GM12878 (cell line): Measurements from ENCODE around the gene SLC30A7. TPM values are rescaled to one million over a fixed set of nuclear protein-coding genes. Genes with fewer than 3 reads are reported as not detected.

Experiments
- ATAC-seq: fragments of 200-7000 bp; cut with Tn5 transposase; 3 replicates; pipeline ENCODE4 v1.9.1; 2020; ENCODE audit warnings: mild to moderate bottlenecking, moderate library complexity
- BruUV-seq: library from RNA; stranded (reverse); fragments of 400-500 nt; replicated peaks from 2 replicates; lab custom pipeline; 2021; lab: Mats Ljungman, UMichigan
- CTCF ChIA-PET: fragments of 300-600 bp; sonication (Branson Sonifier 250); formaldehyde crosslinking; extraction: SDS; loops from one replicate; lab custom pipeline; 2021; ENCODE audit warnings: inconsistent platforms; lab: Yijun Ruan, JAX
- POLR2A ChIA-PET: fragments of 350-600 bp; formaldehyde crosslinking; extraction: SDS; loops from one replicate; lab custom pipeline; 2021; ENCODE audit warnings: inconsistent platforms; lab: Charles Lee
- RAD21 ChIA-PET: fragments of 300-600 bp; sonication (Branson Sonifier 250); formaldehyde crosslinking; loops from one replicate; lab custom pipeline; 2023; ENCODE audit warnings: antibody characterized with exemption; ENCODE audit not compliant: unreplicated experiment; lab: Charles Lee
- SMC1A ChIA-PET: fragments of 300-600 bp; sonication (Branson Sonifier 250); formaldehyde crosslinking; loops from one replicate; lab custom pipeline; 2023; ENCODE audit not compliant: unreplicated experiment, uncharacterized antibody; lab: Charles Lee
- DNase-seq: peaks from one replicate; pipeline ENCODE4 v3.0.0-alpha.2; 2011; ENCODE audit warnings: low read depth, low spot score
- FAIRE-seq: peaks from 3 replicates; lab custom pipeline; 2011; peaks lifted over from hg19 to GRCh38; lab: Jason Lieb, UNC
- H2AFZ ChIP-seq: 2 replicates; pipeline ENCODE4 v1.6.0; 2011; ENCODE audit warnings: low read depth, low read length, control low read depth; ENCODE audit not compliant: control insufficient read depth
- H3K27ac ChIP-seq: 2 replicates; pipeline ENCODE4 v1.5.1; 2011; ENCODE audit warnings: control low read depth; ENCODE audit not compliant: control insufficient read depth, insufficient read depth
- H3K27me3 ChIP-seq, 2 experiments: replicated peaks in 1 of 2; 2 replicates each; pipeline versions ENCODE4 v1.6.0 to v1.6.1; 2011; ENCODE audit warnings: low read length in 1 of 2; ENCODE audit not compliant: control insufficient read depth in 2 of 2, insufficient read depth in 2 of 2
- H3K36me3 ChIP-seq, 2 experiments: 2 replicates each; pipeline ENCODE4 v1.5.1; 2011; ENCODE audit warnings: low read length in 1 of 2; ENCODE audit not compliant: control insufficient read depth in 2 of 2, insufficient read depth in 2 of 2
- H3K4me1 ChIP-seq: 2 replicates; pipeline ENCODE4 v1.6.1; 2011; ENCODE audit warnings: mild to moderate bottlenecking, low read length, moderate library complexity, mixed read lengths; ENCODE audit not compliant: control insufficient read depth, insufficient read depth
- H3K4me2 ChIP-seq: 2 replicates; pipeline ENCODE4 v1.6.0; 2011; ENCODE audit warnings: control low read depth; ENCODE audit not compliant: control insufficient read depth, insufficient read depth
- H3K4me3 ChIP-seq: fragments of 200-600 bp; sonication (generic); 2 replicates; pipeline ENCODE4 v1.5.1; 2016
- H3K79me2 ChIP-seq: 2 replicates; pipeline ENCODE4 v1.6.0; 2011; ENCODE audit warnings: low read length; ENCODE audit not compliant: control insufficient read depth, insufficient read depth
- H3K9ac ChIP-seq: 2 replicates; pipeline ENCODE4 v1.8.0; 2011; ENCODE audit warnings: low read length, control low read depth, mixed read lengths; ENCODE audit not compliant: control insufficient read depth, insufficient read depth
- H3K9me3 ChIP-seq: replicated peaks from 3 replicates; pipeline ENCODE4 v1.5.1; 2011; ENCODE audit warnings: mild to moderate bottlenecking, low read length; ENCODE audit not compliant: control insufficient read depth, insufficient read depth
- H4K20me1 ChIP-seq: 2 replicates; pipeline ENCODE4 v1.6.0; 2011; ENCODE audit not compliant: control insufficient read depth, insufficient read depth
- CHD2 ChIP-seq: IDR thresholded peaks from 2 replicates; pipeline ENCODE4 v1.6.1; 2011; ENCODE audit warnings: low read depth, low read length, improper control_type of control experiment, borderline replicate concordance
- CHD4 ChIP-seq: fragments of 200-600 bp; sonication (generic); IDR thresholded peaks from 2 replicates; pipeline ENCODE4 v1.6.1; 2016; ENCODE audit warnings: mild to moderate bottlenecking
- IKZF2 ChIP-seq, 2 experiments: fragments of 450-650 bp; IDR thresholded peaks; 2 replicates each; pipeline ENCODE4 v1.6.1; 2017; ENCODE audit warnings: mild to moderate bottlenecking in 2 of 2, moderate library complexity in 2 of 2
- MTA2 ChIP-seq: fragments of 450-650 bp; IDR thresholded peaks from 2 replicates; pipeline ENCODE4 v1.6.1; 2016; ENCODE audit warnings: low read depth, mild to moderate bottlenecking, moderate library complexity
- NR2C1 ChIP-seq: fragments of 450-650 bp; IDR thresholded peaks from 2 replicates; pipeline ENCODE4 v1.6.1; 2017; ENCODE audit warnings: antibody characterized with exemption, mild to moderate bottlenecking, moderate library complexity
- NRF1 ChIP-seq: conservative IDR thresholded peaks from 2 replicates; pipeline ENCODE4 v1.6.1; 2011; ENCODE audit warnings: mild to moderate bottlenecking, low read depth, low read length, improper control_type of control experiment
- POLR2A ChIP-seq: IDR thresholded peaks from 2 replicates; pipeline ENCODE4 v1.6.1; 2011; ENCODE audit warnings: low read depth, mild to moderate bottlenecking, low read length
- RB1 ChIP-seq: fragments of 450-650 bp; formaldehyde crosslinking; IDR thresholded peaks from 2 replicates; pipeline ENCODE4 v1.6.1; 2017; ENCODE audit warnings: mild to moderate bottlenecking, borderline replicate concordance
- SUPT20H ChIP-seq: IDR thresholded peaks from 2 replicates; pipeline ENCODE4 v1.6.1; 2011; ENCODE audit warnings: low read depth, mild to moderate bottlenecking, low read length, moderate library complexity, borderline replicate concordance; ENCODE audit not compliant: control insufficient read depth
- TCF3 ChIP-seq: IDR thresholded peaks from 2 replicates; pipeline ENCODE4 v1.6.1; 2012; ENCODE audit warnings: low read depth, mild to moderate bottlenecking, low read length, borderline replicate concordance; ENCODE audit not compliant: insufficient read depth
- TCF7 ChIP-seq: IDR thresholded peaks from 2 replicates; pipeline ENCODE4 v1.6.1; 2014; ENCODE audit warnings: antibody characterized with exemption, borderline replicate concordance
- WGBS: methylation state at CpG from one replicate; pipeline ENCODE4 v1.1.6; 2016; ENCODE audit warnings: low lambda C conversion rate; ENCODE audit not compliant: insufficient replicate concordance, insufficient coverage; ENCODE audit errors: missing lambda C conversion rate; 5-methylcytosine and 5-hydroxymethylcytosine counted together
- in situ Hi-C: fragments of 300-500 bp; cut with MboI; formaldehyde crosslinking; loops from 9 replicates; pipeline ENCODE4 v1.14.3; 2018; ENCODE audit warnings: mixed read lengths
- intact Hi-C: fragments of 100-400 bp; cut with micrococcal nuclease; formaldehyde crosslinking; loops from one replicate; pipeline ENCODE4 v1.14.2; 2022; ENCODE audit not compliant: unreplicated experiment
- polyA plus RNA-seq, 11 experiments: library from polyadenylated mRNA; depleted of rRNA in 4 of 11; unstranded in 6 of 11; stranded (reverse) in 5 of 11; fragments of >200 nt; fragmentation: Nextera tagmentation in 4 of 11; fragmentation: Illumina TruSeq in 1 of 11; extraction: Ambion mirVana in 4 of 11; extraction: Trizol in 1 of 11; gene quantifications; 1 replicate in 1 of 11; 2 replicates in 10 of 11; pipeline versions ENCODE4 v1.2.1 to v1.2.3, GENCODE V29; 2011 to 2016; ENCODE audit warnings: inconsistent platforms in 2 of 11, missing spikeins in 2 of 11, low read depth in 1 of 11
- total RNA-seq, 4 experiments: library from RNA; depleted of rRNA in 3 of 4; stranded (reverse); fragments of >200 nt in 3 of 4; fragmentation: Illumina TruSeq in 1 of 4; extraction: Trizol in 1 of 4; gene quantifications; 2 replicates each; pipeline versions ENCODE4 v1.2.1 to v1.2.3, GENCODE V29; 2013 to 2021
- TF ChIP-seq, protein P1 (sequence below): fragments of 450-650 bp; IDR thresholded peaks from 2 replicates; pipeline ENCODE4 v1.6.1; 2017; ENCODE audit warnings: mild to moderate bottlenecking, moderate library complexity
- TF ChIP-seq, protein P2 (sequence below): fragments of 150-350 bp; IDR thresholded peaks from 2 replicates; pipeline ENCODE4 v1.6.1; 2014; ENCODE audit warnings: mild to moderate bottlenecking, low read depth, low read length

SLC30A7 gene
- total and polyA plus RNA-seq, 10 of the 15 experiments (the other 5 are each of a cell fraction or from before 2014, with no cell fraction given) = 4.4 to 23.3 (median 16.9) TPM

DNA sequence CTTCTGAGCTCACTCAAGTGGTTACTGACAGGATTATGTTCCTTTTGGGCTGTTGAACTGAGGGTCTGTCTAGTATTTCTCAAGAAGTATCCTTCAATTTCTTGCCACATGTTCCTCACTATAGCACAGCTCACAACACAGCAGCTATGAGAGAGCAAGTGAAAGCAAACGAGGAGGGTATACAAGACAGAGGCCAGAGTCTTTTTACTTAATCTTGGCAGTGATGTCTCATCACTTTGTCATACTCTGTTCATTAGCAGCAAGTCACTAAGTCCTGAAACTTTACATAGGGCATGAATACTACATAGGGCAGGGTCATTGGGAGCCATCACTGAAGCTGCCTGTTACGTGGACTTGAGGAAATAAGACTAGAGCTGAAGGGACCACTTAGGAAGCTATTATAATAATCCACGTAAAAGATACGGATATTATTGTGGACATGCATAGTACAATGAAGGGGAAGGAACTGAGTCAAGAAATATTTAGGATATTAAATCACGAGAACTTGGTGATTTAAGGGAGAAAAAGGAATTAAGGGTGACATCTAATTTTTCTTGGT is 63.7 kb downstream of the SLC30A7 start (continued):
- TF ChIP-seq, protein P1, sequence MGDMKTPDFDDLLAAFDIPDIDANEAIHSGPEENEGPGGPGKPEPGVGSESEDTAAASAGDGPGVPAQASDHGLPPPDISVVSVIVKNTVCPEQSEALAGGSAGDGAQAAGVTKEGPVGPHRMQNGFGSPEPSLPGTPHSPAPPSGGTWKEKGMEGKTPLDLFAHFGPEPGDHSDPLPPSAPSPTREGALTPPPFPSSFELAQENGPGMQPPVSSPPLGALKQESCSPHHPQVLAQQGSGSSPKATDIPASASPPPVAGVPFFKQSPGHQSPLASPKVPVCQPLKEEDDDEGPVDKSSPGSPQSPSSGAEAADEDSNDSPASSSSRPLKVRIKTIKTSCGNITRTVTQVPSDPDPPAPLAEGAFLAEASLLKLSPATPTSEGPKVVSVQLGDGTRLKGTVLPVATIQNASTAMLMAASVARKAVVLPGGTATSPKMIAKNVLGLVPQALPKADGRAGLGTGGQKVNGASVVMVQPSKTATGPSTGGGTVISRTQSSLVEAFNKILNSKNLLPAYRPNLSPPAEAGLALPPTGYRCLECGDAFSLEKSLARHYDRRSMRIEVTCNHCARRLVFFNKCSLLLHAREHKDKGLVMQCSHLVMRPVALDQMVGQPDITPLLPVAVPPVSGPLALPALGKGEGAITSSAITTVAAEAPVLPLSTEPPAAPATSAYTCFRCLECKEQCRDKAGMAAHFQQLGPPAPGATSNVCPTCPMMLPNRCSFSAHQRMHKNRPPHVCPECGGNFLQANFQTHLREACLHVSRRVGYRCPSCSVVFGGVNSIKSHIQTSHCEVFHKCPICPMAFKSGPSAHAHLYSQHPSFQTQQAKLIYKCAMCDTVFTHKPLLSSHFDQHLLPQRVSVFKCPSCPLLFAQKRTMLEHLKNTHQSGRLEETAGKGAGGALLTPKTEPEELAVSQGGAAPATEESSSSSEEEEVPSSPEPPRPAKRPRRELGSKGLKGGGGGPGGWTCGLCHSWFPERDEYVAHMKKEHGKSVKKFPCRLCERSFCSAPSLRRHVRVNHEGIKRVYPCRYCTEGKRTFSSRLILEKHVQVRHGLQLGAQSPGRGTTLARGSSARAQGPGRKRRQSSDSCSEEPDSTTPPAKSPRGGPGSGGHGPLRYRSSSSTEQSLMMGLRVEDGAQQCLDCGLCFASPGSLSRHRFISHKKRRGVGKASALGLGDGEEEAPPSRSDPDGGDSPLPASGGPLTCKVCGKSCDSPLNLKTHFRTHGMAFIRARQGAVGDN = no peak

DNA sequence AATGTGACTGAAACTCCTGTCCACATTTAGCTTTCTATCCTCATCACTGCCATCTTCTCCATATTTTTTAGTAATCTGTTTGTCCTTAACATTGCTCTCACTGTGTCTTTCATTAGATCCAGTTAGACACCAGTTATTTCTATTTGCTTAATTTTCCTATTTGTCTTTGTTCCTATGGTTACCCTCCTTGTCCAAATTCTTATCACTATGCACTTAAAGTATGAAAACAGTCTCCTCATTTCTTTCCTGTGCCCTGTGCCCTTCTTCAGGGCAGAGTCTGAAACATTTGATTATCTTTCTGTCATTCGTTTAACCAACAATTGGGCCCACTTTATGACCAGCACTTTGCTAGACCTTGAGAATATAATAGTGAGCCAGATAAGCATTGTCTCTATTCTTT is 64.2 kb downstream of the SLC30A7 start:
- ChIA-PET POLR2A (interaction anchor here (0.7 kb wide), 1 partner anchor 11 kb away, joined by 3 read pairs; no protein-coding TSS in a partner anchor), RAD21 (no interaction called here), SMC1A (interaction anchor here (0.6 to 1.6 kb wide), 6 partner anchors 9 to 47 kb away, joined by 3 to 4 read pairs (median 3); no protein-coding TSS in a partner anchor), CTCF (interaction anchor here (0.8 to 2.2 kb wide), 4 partner anchors 14 to 328 kb away, joined by 3 to 8 read pairs (median 3); no protein-coding TSS in a partner anchor)
- Histone ChIP-seq H3K4me2 (no peak overlapping the region), H3K4me1 (no peaks in the 10 kb centered on the region), H3K4me3 (no peak overlapping the region), H3K9ac (no peak overlapping the region), H3K36me3 (no peaks in the 10 kb centered on the region; a peak in 1 of 4 replicates), H3K79me2 (no peaks in the 10 kb centered on the region), H4K20me1 (no peaks in the 10 kb centered on the region), H3K27ac (no peak overlapping the region), H3K27me3 (no peaks in the 10 kb centered on the region), H2AFZ (no peak overlapping the region), H3K9me3 (no peaks in the 10 kb centered on the region)
- DNase-seq = no peak
- no peak for FAIRE-seq
- WGBS = 100% methylated on average over 1 of the region's 1 CpG
- BruUV-seq = no TSS peak
- ATAC-seq = no peak
- intact Hi-C loops = no loop called here
- in situ Hi-C loops = no loop called here
- TF ChIP-seq MTA2 (no peak), SUPT20H (no peak), POLR2A (no peak), TCF3 (no peak), NRF1 (no peak), CHD4 (no peak), CHD2 (no peak), NR2C1 (no peak), TCF7 (no peak), RB1 (no peak), IKZF2 (IDR thresholded peaks at IDR 0.05) (no peak)
- TF ChIP-seq, protein P1 = no peak
- TF ChIP-seq, protein P2, sequence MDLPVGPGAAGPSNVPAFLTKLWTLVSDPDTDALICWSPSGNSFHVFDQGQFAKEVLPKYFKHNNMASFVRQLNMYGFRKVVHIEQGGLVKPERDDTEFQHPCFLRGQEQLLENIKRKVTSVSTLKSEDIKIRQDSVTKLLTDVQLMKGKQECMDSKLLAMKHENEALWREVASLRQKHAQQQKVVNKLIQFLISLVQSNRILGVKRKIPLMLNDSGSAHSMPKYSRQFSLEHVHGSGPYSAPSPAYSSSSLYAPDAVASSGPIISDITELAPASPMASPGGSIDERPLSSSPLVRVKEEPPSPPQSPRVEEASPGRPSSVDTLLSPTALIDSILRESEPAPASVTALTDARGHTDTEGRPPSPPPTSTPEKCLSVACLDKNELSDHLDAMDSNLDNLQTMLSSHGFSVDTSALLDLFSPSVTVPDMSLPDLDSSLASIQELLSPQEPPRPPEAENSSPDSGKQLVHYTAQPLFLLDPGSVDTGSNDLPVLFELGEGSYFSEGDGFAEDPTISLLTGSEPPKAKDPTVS = no peak
